ENCODE results near the gene KDELR3. TPM values are rescaled to one million over a fixed set of nuclear protein-coding genes. Genes with fewer than 3 reads are reported as not detected.

KDELR3 gene
- total and polyA plus RNA-seq, 10 of the 15 experiments (the other 5 are each of a cell fraction or from before 2014, with no cell fraction given): 0.15 to 0.98 (median 0.25) TPM; not detected in 1

DNA sequence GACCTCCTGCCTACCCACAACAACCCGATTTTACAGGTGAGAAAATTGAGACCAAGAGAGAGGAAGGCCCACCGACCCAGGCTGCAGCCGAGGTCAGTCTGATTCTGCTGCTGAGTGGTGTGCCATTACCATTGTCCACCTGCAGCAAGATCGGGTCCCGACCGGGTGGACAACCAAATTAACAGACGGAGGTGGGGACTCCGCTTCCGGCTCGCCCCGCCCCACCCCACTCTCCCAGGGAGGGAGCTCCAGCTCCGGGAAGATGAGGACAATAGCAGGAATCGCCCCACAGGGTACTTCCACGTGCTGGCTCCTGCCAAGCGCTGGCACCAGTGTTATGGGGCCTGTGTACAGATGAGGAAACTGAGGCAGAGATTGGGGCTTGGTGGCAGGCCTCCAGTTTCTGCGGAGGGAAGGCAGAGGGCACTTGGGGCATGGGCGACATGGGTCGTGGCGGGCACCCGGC lies 425 bp upstream of the KDELR3 start:
- FAIRE-seq: no peak
- Histone ChIP-seq H3K4me2 (ENCODE audit: control insufficient read depth, insufficient read depth) (peak overlapping the region; percentile 100), H3K4me3 (peak overlapping the region; percentile 43; the same call in 1 of the 2 replicates), H3K9me3 (replicated peaks; ENCODE audit: control insufficient read depth, insufficient read depth, low read length) (no peaks in the 10 kb centered on the region), H4K20me1 (ENCODE audit: control insufficient read depth, insufficient read depth) (no peaks in the 10 kb centered on the region), H2AFZ (ENCODE audit: control insufficient read depth, low read depth, low read length) (peak overlapping the region; percentile 58), H3K36me3 (ENCODE audit: control insufficient read depth in 2 of 2, insufficient read depth in 2 of 2, low read length in 1 of 2) (no peaks in the 10 kb centered on the region), H3K27ac (ENCODE audit: control insufficient read depth, insufficient read depth) (no peak overlapping the region), H3K9ac (ENCODE audit: control insufficient read depth, insufficient read depth, low read length) (no peak overlapping the region), H3K79me2 (ENCODE audit: control insufficient read depth, insufficient read depth, low read length) (no peaks in the 10 kb centered on the region), H3K27me3 (replicated peaks in 1 of 2; ENCODE audit: control insufficient read depth in 2 of 2, insufficient read depth in 2 of 2, low read length in 1 of 2) (peaks cover 3 to 9% of the 10 kb centered on the region in 2 experiments), H3K4me1 (ENCODE audit: control insufficient read depth, insufficient read depth, low read length) (no peaks in the 10 kb centered on the region)
- no peak for ATAC-seq
- no TSS peak for BruUV-seq (replicated peaks)
- POLR2A ChIA-PET: interaction anchor here (0.5 to 1.0 kb wide), 2 partner anchors 54 to 684 kb away, joined by 3 read pairs; no protein-coding TSS in a partner anchor
- in situ Hi-C loops (cut with MboI) (no loop called here), intact Hi-C loops (cut with micrococcal nuclease; ENCODE audit: unreplicated experiment) (no loop called here)
- CTCF ChIA-PET: interaction anchor here (0.7 kb wide), 1 partner anchor 134 kb away, joined by 3 read pairs; no protein-coding TSS in a partner anchor
- RAD21 ChIA-PET (ENCODE audit: unreplicated experiment): no interaction called here
- DNase-seq (ENCODE audit: low read depth, low spot score): no peak
- 39% methylated on average over 20 of the region's 20 CpGs for WGBS (ENCODE audit: insufficient coverage, insufficient replicate concordance, low lambda C conversion rate, missing lambda C conversion rate)
- TF ChIP-seq ESRRA (IDR thresholded peaks at IDR 0.05; ENCODE audit: low read length) (no peak), KLF5 (IDR thresholded peaks at IDR 0.05; ENCODE audit: partially characterized antibody) (no peak), PAX8 (IDR thresholded peaks at IDR 0.05) (no peak), NFXL1 (IDR thresholded peaks at IDR 0.05; ENCODE audit: borderline replicate concordance) (no peak), SMC3 (IDR thresholded peaks at IDR 0.05; ENCODE audit: borderline replicate concordance, low read length) (no peak), KDM1A (IDR thresholded peaks at IDR 0.05; ENCODE audit: borderline replicate concordance) (no peak), TCF3 (IDR thresholded peaks at IDR 0.05; ENCODE audit: borderline replicate concordance, insufficient read depth, low read depth, low read length) (no peak), POLR2AphosphoS2 (IDR thresholded peaks at IDR 0.05; ENCODE audit: low read depth, low read length) (no peak), STAT3 (IDR thresholded peaks at IDR 0.05; ENCODE audit: low read depth, low read length) (no peak)
- TF ChIP-seq, protein P1, sequence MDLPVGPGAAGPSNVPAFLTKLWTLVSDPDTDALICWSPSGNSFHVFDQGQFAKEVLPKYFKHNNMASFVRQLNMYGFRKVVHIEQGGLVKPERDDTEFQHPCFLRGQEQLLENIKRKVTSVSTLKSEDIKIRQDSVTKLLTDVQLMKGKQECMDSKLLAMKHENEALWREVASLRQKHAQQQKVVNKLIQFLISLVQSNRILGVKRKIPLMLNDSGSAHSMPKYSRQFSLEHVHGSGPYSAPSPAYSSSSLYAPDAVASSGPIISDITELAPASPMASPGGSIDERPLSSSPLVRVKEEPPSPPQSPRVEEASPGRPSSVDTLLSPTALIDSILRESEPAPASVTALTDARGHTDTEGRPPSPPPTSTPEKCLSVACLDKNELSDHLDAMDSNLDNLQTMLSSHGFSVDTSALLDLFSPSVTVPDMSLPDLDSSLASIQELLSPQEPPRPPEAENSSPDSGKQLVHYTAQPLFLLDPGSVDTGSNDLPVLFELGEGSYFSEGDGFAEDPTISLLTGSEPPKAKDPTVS (IDR thresholded peaks at IDR 0.05; ENCODE audit: low read depth, low read length): no peak
- SMC1A ChIA-PET (ENCODE audit: uncharacterized antibody, unreplicated experiment): no interaction called here
